Measurements from ENCODE around the gene ZC3H7A. TPM values are rescaled to one million over a fixed set of nuclear protein-coding genes. Genes with fewer than 3 reads are reported as not detected.

Gene ZC3H7A
- total and polyA plus RNA-seq, 9 of the 15 experiments (the other 6 are each of a cell fraction or from before 2014, with no cell fraction given), result 19.8 to 49.1 (median 28.2) TPM

DNA sequence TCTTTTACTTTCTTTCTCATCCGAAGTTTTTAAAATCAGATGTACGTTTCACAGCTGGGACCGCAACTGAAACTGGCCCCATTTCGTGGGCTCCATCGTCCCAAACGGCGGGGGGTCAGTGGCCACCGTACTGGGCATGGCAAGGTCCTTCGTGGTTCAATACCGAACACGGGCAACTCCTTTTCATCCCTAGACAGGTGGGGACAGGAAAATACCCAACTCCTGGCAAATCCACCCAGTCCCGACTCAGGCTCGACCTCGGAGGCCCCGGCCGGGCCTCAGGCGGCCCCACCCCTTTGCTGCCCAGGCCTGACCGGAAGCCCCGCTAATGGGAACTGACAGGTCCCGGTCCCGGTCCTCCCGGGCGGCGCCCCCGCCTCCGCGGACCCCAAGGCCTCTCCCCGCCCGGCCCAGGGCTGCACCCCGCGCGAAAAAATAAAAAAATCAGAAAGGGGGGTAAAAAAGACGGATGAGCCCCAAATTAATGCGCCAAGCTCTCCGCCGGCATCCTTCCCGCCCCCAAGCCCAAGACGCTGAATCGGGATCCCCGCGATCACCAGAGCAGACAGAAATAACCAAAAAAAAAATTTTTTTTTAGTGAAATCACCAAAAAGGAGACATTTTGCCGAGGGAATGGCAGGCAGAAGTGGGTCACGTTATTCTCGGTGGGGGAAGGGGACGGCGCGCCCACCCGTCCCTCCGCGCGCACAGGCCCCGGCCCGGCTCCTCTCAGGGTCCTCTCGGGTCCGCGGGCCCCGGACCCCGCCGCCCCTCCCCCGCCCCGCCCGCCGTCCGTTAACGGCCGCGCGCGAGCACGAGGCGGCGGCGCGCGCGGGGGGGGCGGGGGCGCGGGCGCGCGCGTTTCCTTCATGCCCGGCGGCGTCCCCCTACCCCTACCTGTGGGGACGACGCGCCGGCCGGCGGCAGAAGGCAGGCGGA lies 562 bp downstream of the ZC3H7A start:
- no peaks in the 10 kb centered on the region for H3K27me3 ChIP-seq (ENCODE audit: control insufficient read depth in 2 of 2, insufficient read depth in 2 of 2, low read length in 2 of 2)
- POLR2A ChIA-PET, result interaction anchor here (0.6 to 5.3 kb wide), 13 partner anchors 10 to 379 kb away, joined by 3 to 32 read pairs (median 3); partner anchors contain the start of gene TXNDC11
- H2AFZ ChIP-seq (ENCODE audit: low read depth, low read length), result no peak overlapping the region
- FAIRE-seq (no peak), DNase-seq (ENCODE audit: extremely low read depth in 1 of 4, low spot score in 3 of 4) (peak; percentile 69 to 73 (median 72)), ATAC-seq (peak; percentile 56)
- CTCF ChIA-PET (ENCODE audit: low intra/inter-chr PET ratio), result no interaction called here
- H3K4me1 ChIP-seq (replicated peaks in 1 of 2; ENCODE audit: control insufficient read depth in 2 of 2, insufficient read depth in 2 of 2, low read length in 2 of 2), result peaks cover 45 to 53% of the 10 kb centered on the region in 2 experiments
- BruUV-seq (replicated peaks), result TSS peak; percentile 40
- H3K9me1 ChIP-seq (ENCODE audit: control insufficient read depth, insufficient read depth, low read length), result peaks cover 9% of the 10 kb centered on the region
- H3K4me2 ChIP-seq (ENCODE audit: insufficient read depth, low read length), result peak overlapping the region; percentile 85
- in situ Hi-C loops (cut with MboI) (no loop called here), intact Hi-C loops (cut with micrococcal nuclease) (loop anchor here (2.0 kb wide), 1 partner anchor 54 kb away; the partner anchor contains the start of gene TXNDC11)
- peak overlapping the region; percentile 94 for H3K27ac ChIP-seq (ENCODE audit: extremely low read depth, low read depth, low read length)
- peaks cover 32% of the 10 kb centered on the region for H3K36me3 ChIP-seq (ENCODE audit: control insufficient read depth, insufficient read depth, low read length)
- peaks cover 75% of the 10 kb centered on the region for H3K79me2 ChIP-seq (ENCODE audit: control insufficient read depth, insufficient read depth, low read length)
- H3K9ac ChIP-seq (ENCODE audit: insufficient read depth in 1 of 2, low read depth in 2 of 2, low read length in 2 of 2), result peak overlapping the region; percentile 91 to 92
- WGBS (ENCODE audit: insufficient coverage, low coverage, missing lambda C conversion rate), result 2% methylated on average over 41 of the region's 93 CpGs
- peak overlapping the region; percentile 76 for H3K4me3 ChIP-seq
- H4K20me1 ChIP-seq (replicated peaks; ENCODE audit: control insufficient read depth, insufficient read depth, low read length), result peaks cover 16% of the 10 kb centered on the region
- H3K9me3 ChIP-seq (replicated peaks; ENCODE audit: control insufficient read depth, insufficient read depth, low read depth, low read length), result no peaks in the 10 kb centered on the region
- TF ChIP-seq ZNF408 (CRISPR knock-in tag; IDR thresholded peaks at IDR 0.05; ENCODE audit: low read depth) (no peak), HMGN3 (IDR thresholded peaks at IDR 0.05; ENCODE audit: borderline replicate concordance, extremely low read depth, insufficient read length, low read depth, low read length) (peak; percentile 35), ATF1 (CRISPR knock-in tag; IDR thresholded peaks at IDR 0.05) (no peak), ATF1 (tag; IDR thresholded peaks at IDR 0.05) (0 out of 2 replicates have a peak, but pooled peaks have one; percentile 10), CC2D1A (IDR thresholded peaks at IDR 0.05) (peak; percentile 88), HLTF (IDR thresholded peaks at IDR 0.05) (no peak), ETV1 (tag; conservative IDR thresholded peaks at IDR 0.05; ENCODE audit: low read depth) (peak; percentile 70), RBFOX2 (IDR thresholded peaks at IDR 0.05; ENCODE audit: low read depth, low read length) (peak; percentile 79), TBL1XR1 (IDR thresholded peaks at IDR 0.05; ENCODE audit: low read length in 2 of 2) (0 out of 4 replicates have a peak, but pooled peaks of 1 of the 2 experiments have one; percentile 10), JUNB (CRISPR knock-in tag; conservative IDR thresholded peaks at IDR 0.05) (no peak), C11orf30 (IDR thresholded peaks at IDR 0.05; ENCODE audit: low read depth) (no peak), SP1 (CRISPR knock-in tag; IDR thresholded peaks at IDR 0.05) (no peak), NR1H2 (CRISPR knock-in tag; IDR thresholded peaks at IDR 0.05) (no peak), NCOA1 (IDR thresholded peaks at IDR 0.05; ENCODE audit: low read depth) (no peak), SMC3 (conservative IDR thresholded peaks at IDR 0.05; ENCODE audit: insufficient read depth, low read depth, low read length) (no peak), LARP7 (IDR thresholded peaks at IDR 0.05) (no peak)
- TF ChIP-seq, protein P1, sequence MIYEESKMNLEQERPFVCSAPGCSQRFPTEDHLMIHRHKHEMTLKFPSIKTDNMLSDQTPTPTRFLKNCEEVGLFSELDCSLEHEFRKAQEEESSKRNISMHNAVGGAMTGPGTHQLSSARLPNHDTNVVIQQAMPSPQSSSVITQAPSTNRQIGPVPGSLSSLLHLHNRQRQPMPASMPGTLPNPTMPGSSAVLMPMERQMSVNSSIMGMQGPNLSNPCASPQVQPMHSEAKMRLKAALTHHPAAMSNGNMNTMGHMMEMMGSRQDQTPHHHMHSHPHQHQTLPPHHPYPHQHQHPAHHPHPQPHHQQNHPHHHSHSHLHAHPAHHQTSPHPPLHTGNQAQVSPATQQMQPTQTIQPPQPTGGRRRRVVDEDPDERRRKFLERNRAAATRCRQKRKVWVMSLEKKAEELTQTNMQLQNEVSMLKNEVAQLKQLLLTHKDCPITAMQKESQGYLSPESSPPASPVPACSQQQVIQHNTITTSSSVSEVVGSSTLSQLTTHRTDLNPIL (CRISPR knock-in tag; IDR thresholded peaks at IDR 0.05), result no peak
- TF ChIP-seq, protein P2, sequence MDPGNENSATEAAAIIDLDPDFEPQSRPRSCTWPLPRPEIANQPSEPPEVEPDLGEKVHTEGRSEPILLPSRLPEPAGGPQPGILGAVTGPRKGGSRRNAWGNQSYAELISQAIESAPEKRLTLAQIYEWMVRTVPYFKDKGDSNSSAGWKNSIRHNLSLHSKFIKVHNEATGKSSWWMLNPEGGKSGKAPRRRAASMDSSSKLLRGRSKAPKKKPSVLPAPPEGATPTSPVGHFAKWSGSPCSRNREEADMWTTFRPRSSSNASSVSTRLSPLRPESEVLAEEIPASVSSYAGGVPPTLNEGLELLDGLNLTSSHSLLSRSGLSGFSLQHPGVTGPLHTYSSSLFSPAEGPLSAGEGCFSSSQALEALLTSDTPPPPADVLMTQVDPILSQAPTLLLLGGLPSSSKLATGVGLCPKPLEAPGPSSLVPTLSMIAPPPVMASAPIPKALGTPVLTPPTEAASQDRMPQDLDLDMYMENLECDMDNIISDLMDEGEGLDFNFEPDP (CRISPR knock-in tag; IDR thresholded peaks at IDR 0.05), result no peak
- TF ChIP-seq, protein P3, sequence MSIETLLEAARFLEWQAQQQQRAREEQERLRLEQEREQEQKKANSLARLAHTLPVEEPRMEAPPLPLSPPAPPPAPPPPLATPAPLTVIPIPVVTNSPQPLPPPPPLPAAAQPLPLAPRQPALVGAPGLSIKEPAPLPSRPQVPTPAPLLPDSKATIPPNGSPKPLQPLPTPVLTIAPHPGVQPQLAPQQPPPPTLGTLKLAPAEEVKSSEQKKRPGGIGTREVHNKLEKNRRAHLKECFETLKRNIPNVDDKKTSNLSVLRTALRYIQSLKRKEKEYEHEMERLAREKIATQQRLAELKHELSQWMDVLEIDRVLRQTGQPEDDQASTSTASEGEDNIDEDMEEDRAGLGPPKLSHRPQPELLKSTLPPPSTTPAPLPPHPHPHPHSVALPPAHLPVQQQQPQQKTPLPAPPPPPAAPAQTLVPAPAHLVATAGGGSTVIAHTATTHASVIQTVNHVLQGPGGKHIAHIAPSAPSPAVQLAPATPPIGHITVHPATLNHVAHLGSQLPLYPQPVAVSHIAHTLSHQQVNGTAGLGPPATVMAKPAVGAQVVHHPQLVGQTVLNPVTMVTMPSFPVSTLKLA (conservative IDR thresholded peaks at IDR 0.05), result peak in 1 of 2 experiments; percentile 57; a peak in 2 of 4 replicates
